Head of caudate nucleus (tissue), 42 donors: ENCODE data around the gene MAT2B.

ENCODE experiments used
- DNase-seq, 42 donors: peaks; one replicate each; pipeline versions ENCODE4 v3.0.0 to v3.0.0-alpha.2; 2020 to 2021; ENCODE audit warnings: mixed read lengths in 7 of 42
- intact Hi-C: fragments of 100-400 bp; cut with DNase I; formaldehyde crosslinking; loops from one replicate; pipeline ENCODE4 v1.15.0; 2022

Gene MAT2B

DNA sequence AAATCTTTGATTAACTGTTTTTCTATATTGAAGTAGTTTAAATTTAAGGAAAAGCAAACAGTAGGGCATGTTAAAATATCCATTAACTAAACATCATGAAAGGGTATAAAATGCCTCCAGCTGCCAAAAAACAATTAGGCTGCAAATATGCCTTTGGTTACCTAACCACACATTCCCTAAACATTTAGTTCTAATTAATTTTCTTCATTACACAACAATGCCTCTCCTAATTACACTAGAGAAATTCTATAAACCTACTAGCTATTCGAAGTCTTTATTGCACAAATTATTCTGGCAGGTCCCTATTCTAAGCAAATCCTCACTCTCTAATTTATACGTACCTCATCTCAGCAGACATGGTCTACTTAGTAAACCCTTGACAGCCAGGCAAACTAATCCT is 37.4 kb downstream of the MAT2B start:
- intact Hi-C loops: no loop called here
- DNase-seq: no peak

DNA sequence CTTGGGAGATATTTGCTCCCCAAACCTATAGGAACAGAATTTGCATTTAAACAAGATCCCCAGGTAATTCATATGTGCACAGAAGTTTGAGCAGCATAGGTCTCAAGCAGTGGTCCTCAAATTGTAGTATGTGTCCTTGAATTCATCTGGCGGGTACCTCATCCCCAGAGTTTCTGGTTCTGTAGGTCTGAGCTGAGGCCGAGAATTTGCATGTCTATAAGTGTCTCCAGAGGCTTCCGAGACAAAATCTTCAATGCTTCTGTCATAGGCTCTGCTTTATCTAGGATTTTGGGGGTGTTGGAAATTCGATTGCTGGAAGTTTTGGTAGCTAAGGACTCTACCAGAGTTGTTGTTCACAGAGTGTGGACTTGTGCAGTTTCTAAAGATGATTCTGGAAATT is 38.6 kb downstream of the MAT2B start:
- DNase-seq: no peak
- intact Hi-C loops: no loop called here

DNA sequence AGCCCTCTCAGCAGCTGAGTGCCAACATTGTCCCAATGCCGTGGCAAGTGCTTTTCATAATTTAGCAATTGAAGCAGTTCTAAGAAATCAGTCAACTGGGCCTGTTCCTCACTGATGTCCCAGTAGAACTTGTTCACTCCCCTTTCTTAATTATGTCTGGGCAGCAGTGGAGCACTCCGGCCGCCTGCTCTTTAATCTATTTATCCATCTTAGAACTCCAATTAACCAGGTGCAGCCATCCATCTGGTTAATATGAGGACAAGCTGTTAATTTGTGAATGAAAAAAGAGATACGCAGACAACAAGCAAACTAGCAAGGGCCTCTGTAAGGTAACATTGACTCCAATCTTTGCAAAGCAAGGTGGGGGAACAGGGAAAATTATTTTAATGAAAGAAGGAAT is 39.4 kb downstream of the MAT2B start:
- DNase-seq: no peak
- intact Hi-C loops: no loop called here

DNA sequence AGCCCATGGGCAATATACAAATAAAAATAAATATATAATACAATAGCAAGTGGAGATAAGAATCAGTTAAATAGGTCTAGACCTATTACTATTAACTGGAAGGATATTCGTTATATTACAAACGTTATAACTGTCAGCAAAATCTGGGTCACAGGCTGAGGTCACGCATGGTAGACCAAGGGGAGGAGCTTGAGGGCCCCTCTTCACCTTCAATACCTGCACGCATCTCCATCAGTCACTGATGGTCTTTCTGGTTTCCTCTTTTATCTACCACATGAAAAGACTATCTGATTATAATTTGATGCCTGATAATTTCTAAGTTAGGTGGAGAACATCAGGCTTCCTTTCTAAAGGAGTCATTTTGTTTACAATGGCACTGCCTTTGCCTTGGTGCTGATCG is 43.2 kb downstream of the MAT2B start:
- intact Hi-C loops: no loop called here
- no peak for DNase-seq

DNA sequence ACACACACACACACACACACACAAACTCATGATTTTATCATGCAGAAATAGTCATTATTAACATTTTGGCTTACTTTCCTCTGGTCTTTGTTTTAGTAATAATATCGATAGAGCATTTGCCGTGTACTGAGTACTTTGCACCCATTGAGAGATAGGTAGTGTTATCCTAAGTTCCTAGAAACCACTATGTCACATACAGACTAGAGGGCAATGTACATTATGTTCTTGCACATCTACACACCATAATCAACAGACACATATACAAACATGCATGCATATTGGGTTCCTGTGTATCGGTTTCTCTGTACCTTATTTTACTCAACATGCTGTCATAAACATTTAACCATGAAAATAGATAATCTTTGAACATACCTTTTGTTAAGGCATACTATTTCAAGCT is 45.7 kb downstream of the MAT2B start:
- intact Hi-C loops: no loop called here
- DNase-seq: no peak

DNA sequence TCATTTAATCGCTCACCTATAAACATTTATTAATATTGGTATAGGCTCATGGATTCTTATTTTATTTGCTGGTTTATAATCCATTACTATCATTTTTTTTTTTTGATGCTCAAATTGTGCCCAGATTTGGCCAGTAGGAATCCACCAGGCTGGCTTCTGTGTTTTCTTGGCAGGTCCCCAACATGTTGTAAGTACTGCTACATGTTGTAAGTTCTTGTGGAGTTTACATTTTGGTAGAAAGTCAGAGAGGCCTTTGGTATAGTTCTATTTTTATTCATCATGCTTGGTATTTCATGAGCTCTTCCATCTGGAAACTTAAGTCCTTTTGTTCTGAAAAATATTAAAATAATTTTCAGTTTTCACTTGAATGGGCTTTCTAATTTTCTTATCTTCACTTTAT is 47.1 kb downstream of the MAT2B start:
- intact Hi-C loops: no loop called here
- no peak for DNase-seq

DNA sequence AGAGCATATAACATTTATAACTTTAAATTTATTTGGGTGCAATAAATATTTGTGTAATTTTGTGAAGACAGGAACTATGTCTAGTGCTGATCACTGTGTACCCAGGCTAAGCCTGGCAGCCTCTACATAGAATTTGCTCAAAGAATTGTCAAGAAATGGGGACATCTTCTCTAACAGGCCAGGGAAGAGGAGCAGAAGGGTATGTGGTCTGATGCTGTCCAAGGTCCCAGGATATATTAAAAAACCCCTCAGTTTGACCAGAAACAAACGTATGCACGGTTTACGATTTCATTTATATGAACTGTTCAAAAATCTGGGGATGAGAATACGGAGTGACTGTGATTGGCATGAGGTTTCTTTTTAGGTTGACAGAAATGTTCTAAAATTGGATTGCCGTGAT is 55.9 kb downstream of the MAT2B start:
- DNase-seq: no peak
- intact Hi-C loops: loop anchor here (10.0 kb wide), 1 partner anchor 943 kb away; no protein-coding TSS in a partner anchor

DNA sequence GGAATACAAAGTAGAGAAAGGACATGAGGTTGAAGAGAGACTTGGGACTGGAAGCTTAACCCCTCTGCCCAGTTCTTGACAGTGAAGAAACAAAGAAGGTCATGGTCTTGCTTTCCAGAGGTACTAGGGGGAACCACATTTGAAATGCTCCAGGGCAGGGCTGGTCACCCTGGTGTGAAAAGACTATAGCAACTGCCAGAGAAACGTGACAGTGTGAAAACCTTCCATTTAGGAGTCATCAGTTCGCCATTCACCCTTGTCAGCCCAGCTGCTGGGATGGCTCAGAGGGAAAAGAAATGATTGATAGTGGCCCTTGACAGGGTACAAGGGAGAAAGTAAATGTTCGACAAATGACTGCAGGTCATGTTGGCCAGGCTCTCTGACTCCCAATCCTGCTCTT is 56.7 kb downstream of the MAT2B start:
- no peak for DNase-seq
- intact Hi-C loops: loop anchor here (10.0 kb wide), 1 partner anchor 943 kb away; no protein-coding TSS in a partner anchor

DNA sequence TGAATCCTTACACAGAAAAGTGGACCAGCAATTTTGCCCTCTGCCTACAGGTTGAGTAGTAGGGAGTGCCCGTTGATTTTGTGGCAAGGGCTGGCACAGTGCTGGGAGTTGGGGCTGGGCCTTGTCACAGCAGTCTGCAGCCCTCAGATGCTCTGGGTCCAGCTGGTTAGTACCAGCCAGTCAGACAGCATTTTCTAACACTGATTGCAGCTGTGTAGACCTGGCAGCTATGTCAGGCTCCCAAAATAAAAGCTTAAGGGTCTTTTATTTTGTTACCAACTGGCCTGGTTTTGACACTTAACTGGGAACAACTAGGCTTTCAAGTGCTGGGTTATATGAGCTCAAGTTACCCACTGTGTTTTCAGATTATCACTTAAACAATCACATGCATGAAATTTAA is 57.7 kb downstream of the MAT2B start:
- no peak for DNase-seq
- intact Hi-C loops: loop anchor here (10.0 kb wide), 1 partner anchor 942 kb away; no protein-coding TSS in a partner anchor

DNA sequence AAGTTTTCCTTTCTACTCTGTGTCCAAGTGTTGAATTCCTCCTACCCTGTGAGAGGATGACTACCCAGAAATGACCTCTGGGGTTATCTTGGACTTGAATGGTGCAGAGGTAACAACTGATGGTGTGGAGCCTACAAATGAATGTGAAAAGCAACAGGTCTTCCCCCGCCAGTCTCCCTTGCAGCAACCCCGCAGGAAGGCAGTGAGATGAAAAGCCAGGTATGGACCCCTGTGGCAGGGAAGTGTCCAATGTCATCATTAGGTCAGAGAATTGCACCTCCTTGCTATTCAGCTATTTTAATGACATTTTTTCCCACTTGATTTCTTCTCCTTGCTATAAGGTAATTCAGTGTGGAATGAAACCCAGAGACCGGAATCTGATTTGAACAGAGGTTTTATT is 58.5 kb downstream of the MAT2B start:
- DNase-seq: no peak
- intact Hi-C loops: loop anchor here (10.0 kb wide), 1 partner anchor 941 kb away; no protein-coding TSS in a partner anchor

DNA sequence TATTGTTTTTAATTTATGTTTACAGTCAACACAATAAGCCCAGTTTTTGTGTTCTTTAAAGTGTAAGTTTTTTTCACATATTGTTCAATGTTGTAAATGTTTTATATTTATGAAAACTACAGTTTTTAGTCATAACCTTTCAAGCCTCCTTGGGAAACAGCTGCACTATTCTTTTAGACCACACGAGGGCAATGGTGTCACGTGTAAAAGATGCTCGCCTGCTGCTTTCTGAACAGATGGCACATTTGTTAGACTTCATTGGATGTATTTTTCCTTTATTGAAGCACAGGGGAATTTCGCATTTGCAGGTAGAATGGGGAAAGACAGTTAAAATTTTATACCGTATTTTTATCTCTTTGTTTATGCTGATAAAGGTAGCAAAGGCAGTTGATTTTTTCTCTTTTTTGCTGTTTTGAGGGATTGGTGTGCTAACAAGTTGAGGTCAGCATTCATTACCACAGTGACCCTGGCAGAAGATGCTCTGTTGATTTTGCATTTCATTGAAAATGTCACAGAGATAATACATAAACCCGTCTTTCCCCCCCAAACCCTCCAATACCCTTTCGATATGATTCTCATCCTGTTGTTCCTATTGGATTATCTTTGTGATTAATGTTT is 59.0 kb downstream of the MAT2B start:
- intact Hi-C loops: loop anchor here (10.0 kb wide), 1 partner anchor 940 kb away; no protein-coding TSS in a partner anchor
- DNase-seq: peak; percentile 14 to 89 (median 72)

DNA sequence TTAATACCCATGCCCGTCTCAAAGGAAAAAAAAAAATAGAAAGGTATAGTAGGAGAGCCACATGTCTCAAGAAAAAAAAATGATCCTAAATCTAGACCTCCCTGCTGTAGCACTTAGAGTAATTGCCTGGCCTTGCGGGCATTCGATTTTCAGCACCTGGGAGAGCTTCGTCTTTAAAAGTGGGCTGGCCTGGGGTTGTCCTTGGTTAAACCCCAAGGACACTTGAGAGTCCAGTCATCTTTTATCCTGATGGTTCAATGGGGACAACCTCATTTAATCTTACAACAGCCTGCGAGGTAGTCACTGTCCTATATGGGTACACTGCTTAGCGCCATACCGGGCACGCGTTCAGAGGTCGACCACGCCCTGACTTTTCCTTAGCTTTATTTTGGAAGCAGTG is 60.1 kb downstream of the MAT2B start:
- peak in 1 of 42 donors; percentile 12 for DNase-seq
- intact Hi-C loops: loop anchor here (10.0 kb wide), 1 partner anchor 939 kb away; no protein-coding TSS in a partner anchor

DNA sequence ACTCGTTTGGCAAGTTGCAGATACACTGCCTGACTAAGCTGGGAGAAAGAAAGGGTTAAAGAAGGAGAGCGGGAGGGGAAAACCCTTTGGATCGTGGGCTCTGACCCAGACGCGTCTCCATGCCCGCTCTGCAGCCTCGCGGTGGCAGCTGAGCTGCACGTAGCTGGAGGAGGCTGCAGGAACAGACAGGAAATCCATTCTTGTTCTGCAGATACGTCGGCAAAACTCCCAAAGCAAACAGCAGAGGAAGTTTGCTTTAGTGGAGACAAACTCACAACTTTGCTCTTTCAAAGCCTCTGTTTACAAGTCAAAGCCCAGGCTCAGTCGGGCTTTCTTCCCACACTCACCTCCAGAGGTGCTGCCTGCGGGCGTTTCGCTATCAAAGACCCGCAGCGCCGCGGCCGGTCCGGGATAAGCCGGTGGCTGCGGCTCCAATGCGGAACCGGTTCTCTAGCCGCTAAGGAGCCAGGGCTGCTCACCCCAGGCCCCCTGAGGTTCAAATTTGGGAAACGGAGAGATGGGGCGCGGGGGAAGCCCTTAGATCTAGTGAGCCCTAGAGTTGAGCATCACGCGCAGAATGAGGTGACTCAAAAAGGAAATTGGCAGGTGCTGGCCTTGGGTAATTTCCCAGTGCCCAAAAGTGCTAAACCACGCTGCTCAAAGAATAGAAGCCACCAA is 60.7 kb downstream of the MAT2B start:
- peak in 38 of 42 donors; percentile 7 to 64 (median 34) for DNase-seq

DNA sequence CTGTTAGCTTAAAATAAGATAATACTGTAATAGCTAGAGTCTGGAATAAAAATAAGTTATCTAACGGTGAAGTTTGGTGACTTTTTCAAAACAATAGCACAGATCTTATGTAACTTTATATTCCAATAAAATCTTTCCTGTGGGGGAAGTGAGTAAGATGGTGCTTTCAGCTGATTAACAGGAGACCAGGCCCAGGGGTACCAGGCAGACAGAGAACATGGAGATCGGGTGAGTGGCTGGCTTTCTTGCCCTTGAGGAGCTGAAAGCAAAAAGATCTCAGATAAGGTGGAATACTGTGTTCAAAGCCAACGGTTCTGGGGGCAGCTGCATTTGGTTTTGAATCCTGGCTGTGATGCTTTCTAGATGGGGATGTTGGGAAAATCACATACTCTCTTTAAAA is 61.3 kb downstream of the MAT2B start:
- intact Hi-C loops: loop anchor here (10.0 kb wide), 1 partner anchor 938 kb away; no protein-coding TSS in a partner anchor

More for the DNA sequence above, 60.7 kb downstream of the MAT2B start:
- intact Hi-C loops: loop anchor here (10.0 kb wide), 1 partner anchor 939 kb away; no protein-coding TSS in a partner anchor

DNA sequence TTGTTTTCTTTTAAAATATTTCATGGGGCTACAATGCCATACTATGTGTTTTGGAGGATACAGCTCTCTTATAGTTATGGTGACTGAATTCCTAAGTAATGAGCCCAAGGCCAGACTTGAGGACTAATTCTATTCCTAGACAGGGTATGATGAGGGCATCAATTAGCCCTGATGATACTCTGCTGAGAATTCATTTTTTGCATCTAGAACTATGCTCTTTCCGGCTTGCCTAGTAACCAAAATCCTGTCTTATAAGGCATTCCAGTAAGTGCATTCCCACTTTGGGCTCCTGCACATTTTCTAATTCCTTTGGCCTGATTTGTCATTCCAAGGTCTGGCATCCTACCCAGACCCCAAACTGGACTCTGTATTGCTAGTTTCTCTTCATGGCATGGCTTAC is 62.4 kb downstream of the MAT2B start:
- intact Hi-C loops: loop anchor here (10.0 kb wide), 1 partner anchor 937 kb away; no protein-coding TSS in a partner anchor

More for the DNA sequence above, 61.3 kb downstream of the MAT2B start:
- DNase-seq: peak in 2 of 42 donors; percentile 18 to 27

More for the DNA sequence above, 62.4 kb downstream of the MAT2B start:
- no peak for DNase-seq
